ENCODE measurements around the gene SPINT1. TPM values are rescaled to one million over a fixed set of nuclear protein-coding genes. Genes with fewer than 3 reads are reported as not detected.

SPINT1 gene
- total and polyA plus RNA-seq, 2 of the 13 experiments (the other 11 are each of a cell fraction or from before 2014, with no cell fraction given) = 0.49 to 2.5 TPM

DNA sequence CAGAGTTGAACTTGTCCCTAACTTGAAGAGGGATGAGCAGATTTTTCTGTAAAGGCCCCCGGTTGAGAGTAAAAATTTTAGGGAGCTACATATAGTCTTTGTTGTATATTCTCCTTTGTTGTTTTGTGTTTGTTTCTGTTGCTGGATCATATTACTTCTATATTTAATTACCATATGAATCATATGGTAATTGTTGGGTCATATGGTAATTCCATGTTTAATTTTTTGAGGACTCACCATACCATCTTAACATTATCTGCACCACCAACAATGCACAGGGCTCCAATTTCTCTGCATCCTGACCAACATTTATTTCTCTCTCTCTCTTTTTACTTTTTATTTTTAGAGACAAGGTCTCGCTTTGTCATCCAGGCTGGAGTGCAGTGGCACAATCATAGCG is 44.3 kb upstream of the SPINT1 start (continued):
- TF ChIP-seq, protein P1, sequence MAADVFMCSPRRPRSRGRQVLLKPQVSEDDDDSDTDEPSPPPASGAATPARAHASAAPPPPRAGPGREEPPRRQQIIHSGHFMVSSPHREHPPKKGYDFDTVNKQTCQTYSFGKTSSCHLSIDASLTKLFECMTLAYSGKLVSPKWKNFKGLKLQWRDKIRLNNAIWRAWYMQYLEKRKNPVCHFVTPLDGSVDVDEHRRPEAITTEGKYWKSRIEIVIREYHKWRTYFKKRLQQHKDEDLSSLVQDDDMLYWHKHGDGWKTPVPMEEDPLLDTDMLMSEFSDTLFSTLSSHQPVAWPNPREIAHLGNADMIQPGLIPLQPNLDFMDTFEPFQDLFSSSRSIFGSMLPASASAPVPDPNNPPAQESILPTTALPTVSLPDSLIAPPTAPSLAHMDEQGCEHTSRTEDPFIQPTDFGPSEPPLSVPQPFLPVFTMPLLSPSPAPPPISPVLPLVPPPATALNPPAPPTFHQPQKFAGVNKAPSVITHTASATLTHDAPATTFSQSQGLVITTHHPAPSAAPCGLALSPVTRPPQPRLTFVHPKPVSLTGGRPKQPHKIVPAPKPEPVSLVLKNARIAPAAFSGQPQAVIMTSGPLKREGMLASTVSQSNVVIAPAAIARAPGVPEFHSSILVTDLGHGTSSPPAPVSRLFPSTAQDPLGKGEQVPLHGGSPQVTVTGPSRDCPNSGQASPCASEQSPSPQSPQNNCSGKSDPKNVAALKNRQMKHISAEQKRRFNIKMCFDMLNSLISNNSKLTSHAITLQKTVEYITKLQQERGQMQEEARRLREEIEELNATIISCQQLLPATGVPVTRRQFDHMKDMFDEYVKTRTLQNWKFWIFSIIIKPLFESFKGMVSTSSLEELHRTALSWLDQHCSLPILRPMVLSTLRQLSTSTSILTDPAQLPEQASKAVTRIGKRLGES (CRISPR knock-in tag; IDR thresholded peaks at IDR 0.05; ENCODE audit: borderline replicate concordance) = no peak
- TF ChIP-seq HOXA9 (CRISPR knock-in tag; IDR thresholded peaks at IDR 0.05; ENCODE audit: borderline replicate concordance) (no peak), ZNF460 (CRISPR knock-in tag; IDR thresholded peaks at IDR 0.05; ENCODE audit: borderline replicate concordance) (no peak), ZNF772 (CRISPR knock-in tag; IDR thresholded peaks at IDR 0.05) (no peak)
- TF ChIP-seq, protein P2, sequence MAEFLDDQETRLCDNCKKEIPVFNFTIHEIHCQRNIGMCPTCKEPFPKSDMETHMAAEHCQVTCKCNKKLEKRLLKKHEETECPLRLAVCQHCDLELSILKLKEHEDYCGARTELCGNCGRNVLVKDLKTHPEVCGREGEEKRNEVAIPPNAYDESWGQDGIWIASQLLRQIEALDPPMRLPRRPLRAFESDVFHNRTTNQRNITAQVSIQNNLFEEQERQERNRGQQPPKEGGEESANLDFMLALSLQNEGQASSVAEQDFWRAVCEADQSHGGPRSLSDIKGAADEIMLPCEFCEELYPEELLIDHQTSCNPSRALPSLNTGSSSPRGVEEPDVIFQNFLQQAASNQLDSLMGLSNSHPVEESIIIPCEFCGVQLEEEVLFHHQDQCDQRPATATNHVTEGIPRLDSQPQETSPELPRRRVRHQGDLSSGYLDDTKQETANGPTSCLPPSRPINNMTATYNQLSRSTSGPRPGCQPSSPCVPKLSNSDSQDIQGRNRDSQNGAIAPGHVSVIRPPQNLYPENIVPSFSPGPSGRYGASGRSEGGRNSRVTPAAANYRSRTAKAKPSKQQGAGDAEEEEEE (CRISPR knock-in tag; IDR thresholded peaks at IDR 0.05; ENCODE audit: borderline replicate concordance) = no peak

DNA sequence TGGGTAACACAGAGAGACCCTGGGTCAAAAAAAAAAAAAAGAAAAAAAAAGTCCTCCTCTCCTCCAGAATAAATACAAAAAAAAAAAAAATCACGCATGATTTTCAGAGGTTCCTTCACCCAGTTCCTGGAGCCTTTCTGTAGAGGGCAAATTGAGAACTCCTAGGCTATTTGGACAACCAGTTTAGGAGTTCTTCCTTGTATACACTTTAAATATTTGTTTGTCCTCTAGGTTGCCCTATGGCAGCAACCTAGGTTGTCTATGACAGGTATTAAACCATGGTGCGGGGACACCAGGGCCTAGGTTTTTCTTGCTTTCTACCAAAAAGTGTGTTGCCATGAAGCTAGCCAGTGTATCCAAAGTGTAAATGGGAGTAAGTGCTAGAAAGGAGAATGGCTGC is 40.8 kb upstream of the SPINT1 start:
- in situ Hi-C loops (cut with HindIII; ENCODE audit: extremely low pct_ligation_motif_present, low pct_unique_long_range_greater_than_20kb) (no loop called here), intact Hi-C loops (cut with micrococcal nuclease; ENCODE audit: unreplicated experiment) (no loop called here)
- Histone ChIP-seq H3K4me1 (ENCODE audit: insufficient read depth, low read length) (peaks cover 26% of the 10 kb centered on the region), H3K4me3 (replicated peaks in 1 of 3; ENCODE audit: insufficient read depth in 1 of 3, low read depth in 2 of 3, low read length in 3 of 3) (no peak overlapping the region), H3K9me3 (ENCODE audit: low read length) (no peaks in the 10 kb centered on the region), H3K36me3 (replicated peaks in 1 of 2; ENCODE audit: control insufficient read depth in 1 of 2, insufficient read depth in 2 of 2, low read length in 2 of 2) (no peaks in the 10 kb centered on the region), H3K9ac (ENCODE audit: insufficient read depth, low read depth, low read length) (no peak overlapping the region), H3K27me3 (ENCODE audit: control insufficient read depth in 1 of 2, insufficient read depth in 2 of 2, low read length in 2 of 2) (no peaks in the 10 kb centered on the region; a peak in 1 of 5 replicates), H3K27ac (ENCODE audit: extremely low read length, insufficient read depth, low read length) (no peak overlapping the region), H2AFZ (ENCODE audit: low read length) (no peak overlapping the region), H4K20me1 (ENCODE audit: insufficient read depth, low read length) (no peaks in the 10 kb centered on the region), H3K4me2 (ENCODE audit: low read depth, low read length) (no peak overlapping the region), H3K79me2 (ENCODE audit: insufficient read depth, low read length) (peaks cover 20% of the 10 kb centered on the region)
- whole genome bisulfite sequencing (ENCODE audit: low lambda C conversion rate) = 76% methylated on average over 2 of the region's 2 CpGs
- TF ChIP-seq ZBTB38 (CRISPR knock-in tag; IDR thresholded peaks at IDR 0.05) = no peak
- TF ChIP-seq, protein P2 (CRISPR knock-in tag; IDR thresholded peaks at IDR 0.05; ENCODE audit: borderline replicate concordance) = no peak
- TF ChIP-seq MED13 (CRISPR knock-in tag; IDR thresholded peaks at IDR 0.05) = no peak
- ChIA-PET CTCF (ENCODE audit: low intra/inter-chr PET ratio, low total read pairs) (no interaction called here), POLR2A (interaction anchor here (1.2 kb wide), 1 partner anchor 56 kb away, joined by 4 read pairs; no protein-coding TSS in a partner anchor)
- ATAC-seq (no peak), FAIRE-seq (no peak), DNase-seq (ENCODE audit: low spot score) (no peak)
- BruUV-seq (replicated peaks) = TSS peak; percentile 31
